ENCODE measurements around the gene TBC1D9B.
"Not testable (repeated sequence)": the region's sequence is repeated elsewhere in the genome, so short reads cannot be mapped to it uniquely, and the experiment has no call there.

The TBC1D9B gene

GRCh38 chr5:179837076-179838011, 70.4 kb downstream of the TBC1D9B start:
- DNase-seq (ENCODE audit: low read depth in 2 of 2) = no peak

- DNase-seq (ENCODE audit: low read depth in 2 of 2) = peak in 1 of 2 donors; percentile 40
Measured at GRCh38 chr5:179836225-179837019, 71.3 kb downstream of the TBC1D9B start.

GRCh38 chr5:179834871-179835270, 72.8 kb downstream of the TBC1D9B start:
- not testable (repeated sequence) for DNase-seq (ENCODE audit: low read depth in 2 of 2)

- DNase-seq (ENCODE audit: low read depth in 2 of 2) = no peak
Measured at GRCh38 chr5:179834120-179834519, 73.6 kb downstream of the TBC1D9B start.

- DNase-seq (ENCODE audit: low read depth in 2 of 2) = no peak
Measured at GRCh38 chr5:179833709-179834070, 74.0 kb downstream of the TBC1D9B start.

- no peak for DNase-seq (ENCODE audit: low read depth in 2 of 2)
Measured at GRCh38 chr5:179833056-179833708, 74.5 kb downstream of the TBC1D9B start.

- no peak for DNase-seq (ENCODE audit: low read depth in 2 of 2)
Measured at GRCh38 chr5:179832039-179832745, 75.5 kb downstream of the TBC1D9B start.

- DNase-seq (ENCODE audit: low read depth in 2 of 2) = no peak
Measured at GRCh38 chr5:179830818-179831468, 76.8 kb downstream of the TBC1D9B start.

GRCh38 chr5:179829732-179830435, 77.8 kb downstream of the TBC1D9B start:
- DNase-seq (ENCODE audit: low read depth in 2 of 2) = no peak

GRCh38 chr5:179828756-179829421, 78.8 kb downstream of the TBC1D9B start:
- DNase-seq (ENCODE audit: low read depth in 2 of 2) = no peak

- DNase-seq (ENCODE audit: low read depth in 2 of 2) = no peak
Measured at GRCh38 chr5:179827680-179828079, 80.0 kb downstream of the TBC1D9B start.

GRCh38 chr5:179825655-179826182, 82.0 kb downstream of the TBC1D9B start:
- no peak for DNase-seq (ENCODE audit: low read depth in 2 of 2)

GRCh38 chr5:179824745-179825112, 83.0 kb downstream of the TBC1D9B start:
- no peak for DNase-seq (ENCODE audit: low read depth in 2 of 2)

- DNase-seq (ENCODE audit: low read depth in 2 of 2) = no peak
Measured at GRCh38 chr5:179823937-179824744, 83.6 kb downstream of the TBC1D9B start.

- DNase-seq (ENCODE audit: low read depth in 2 of 2) = no peak
Measured at GRCh38 chr5:179822444-179822990, 85.2 kb downstream of the TBC1D9B start.

- no peak for DNase-seq (ENCODE audit: low read depth in 2 of 2)
Measured at GRCh38 chr5:179822059-179822432, 85.7 kb downstream of the TBC1D9B start.

- DNase-seq (ENCODE audit: low read depth in 2 of 2) = peak; percentile 75 to 78
Measured at GRCh38 chr5:179821298-179822058, 86.2 kb downstream of the TBC1D9B start.
